Peyer's patch (tissue), 4 donors: ENCODE data around the gene TCEA2.

Experiments
- CTCF ChIP-seq, 6 experiments: fragments of 450-650 bp in 4 of 6; fragments of 200-600 bp in 2 of 6; sonication (generic) in 1 of 6; IDR thresholded peaks; one replicate each; pipeline ENCODE4 v1.5.1; 2017 to 2019; ENCODE audit warnings: antibody characterized with exemption in 6 of 6, mild to moderate bottlenecking in 3 of 6, moderate library complexity in 1 of 6
- POLR2A ChIP-seq, 2 donors: fragments of 450-650 bp; IDR thresholded peaks; one replicate each; pipeline ENCODE4 v1.5.1; 2017; ENCODE audit warnings: antibody characterized with exemption in 2 of 2, mild to moderate bottlenecking in 2 of 2, moderate library complexity in 2 of 2

GRCh38 chr20:64121586-64121985, 58.6 kb downstream of the TCEA2 start:
- TF ChIP-seq CTCF (IDR thresholded peaks at IDR 0.05) (no peak), POLR2A (IDR thresholded peaks at IDR 0.05) (no peak)
